SK-N-SH (cell line): ENCODE results near the gene LOXL4. TPM values are rescaled to one million over a fixed set of nuclear protein-coding genes. Genes with fewer than 3 reads are reported as not detected.

Source experiments
- CTCF ChIA-PET: fragments of 300-600, 350-600 bp; formaldehyde crosslinking; extraction: SDS; loops from one replicate; lab custom pipeline; 2021; lab: Yijun Ruan, JAX
- POLR2A ChIA-PET: fragments of 350-600 bp; sonication (Branson Sonifier 250); formaldehyde crosslinking; extraction: SDS; loops from one replicate; lab custom pipeline; 2020; ENCODE audit warnings: antibody characterized with exemption, inconsistent platforms; lab: Yijun Ruan, JAX
- DNase-seq: peaks from one replicate; pipeline ENCODE4 v3.0.0; 2012
- H2AFZ ChIP-seq: fragments of 200-600 bp; sonication (generic); 2 replicates; pipeline ENCODE4 v1.8.1; 2016; ENCODE audit warnings: antibody characterized with exemption, mild to moderate bottlenecking, low read depth
- H3F3A ChIP-seq: fragments of 200-600 bp; sonication (generic); replicated peaks from 2 replicates; pipeline ENCODE3; 2016; ENCODE audit warnings: antibody characterized with exemption, mild to moderate bottlenecking; ENCODE audit not compliant: insufficient read depth
- H3K27ac ChIP-seq, 2 experiments: fragments of 200-500 bp in 1 of 2; fragments of 200-600 bp in 1 of 2; sonication (Bioruptor generic) in 1 of 2; sonication (generic), shearing (Covaris generic) in 1 of 2; 2 replicates each; pipeline versions ENCODE4 v1.5.1 to v1.6.1; 2014 to 2016; ENCODE audit warnings: low read depth in 2 of 2, inconsistent platforms in 1 of 2, low read length in 1 of 2, mild to moderate bottlenecking in 1 of 2, mixed read lengths in 1 of 2
- H3K27me3 ChIP-seq: fragments of 200-600 bp; sonication (generic), shearing (Covaris generic); 2 replicates; pipeline ENCODE4 v1.6.1; 2016; ENCODE audit warnings: mixed run types; ENCODE audit not compliant: insufficient read depth
- H3K36me3 ChIP-seq, 2 experiments: fragments of 200-500 bp in 1 of 2; fragments of 200-600 bp in 1 of 2; sonication (Bioruptor generic) in 1 of 2; sonication (generic) in 1 of 2; replicated peaks in 1 of 2; 2 replicates each; pipeline versions ENCODE3 to v1.5.1; 2014 to 2016; ENCODE audit warnings: low read length in 1 of 2, mild to moderate bottlenecking in 1 of 2; ENCODE audit not compliant: insufficient read depth in 2 of 2, control insufficient read depth in 1 of 2
- H3K4me1 ChIP-seq, 2 experiments: fragments of 200-500 bp in 1 of 2; fragments of 200-600 bp in 1 of 2; sonication (Bioruptor generic) in 1 of 2; sonication (generic), shearing (Covaris generic) in 1 of 2; 2 replicates each; pipeline versions ENCODE4 v1.5.1 to v1.6.1; 2014 to 2016; ENCODE audit warnings: low read depth in 1 of 2, low read length in 1 of 2, mixed run types in 1 of 2; ENCODE audit not compliant: insufficient read depth in 2 of 2, control insufficient read depth in 1 of 2
- H3K4me2 ChIP-seq: fragments of 200-600 bp; sonication (generic), shearing (Covaris generic); 2 replicates; pipeline ENCODE4 v1.6.1; 2017; ENCODE audit warnings: mixed run types
- H3K4me3 ChIP-seq, 2 experiments: fragments of 200-500 bp in 1 of 2; fragments of 200-600 bp in 1 of 2; sonication (Bioruptor generic) in 1 of 2; sonication (generic), shearing (Covaris generic) in 1 of 2; 2 replicates each; pipeline versions ENCODE4 v1.5.1 to v1.8.1; 2014 to 2016; ENCODE audit warnings: low read depth in 2 of 2, inconsistent platforms in 1 of 2, low read length in 1 of 2, mild to moderate bottlenecking in 1 of 2, mixed read lengths in 1 of 2, moderate library complexity in 1 of 2
- H3K79me2 ChIP-seq: fragments of 200-600 bp; sonication (generic); 2 replicates; pipeline ENCODE4 v1.8.1; 2017; ENCODE audit warnings: mild to moderate bottlenecking; ENCODE audit not compliant: insufficient read depth
- H3K9ac ChIP-seq: fragments of 200-600 bp; sonication (generic); 2 replicates; pipeline ENCODE4 v1.6.1; 2017; ENCODE audit warnings: mixed run types
- H3K9me2 ChIP-seq: fragments of 200-600 bp; sonication (generic); 2 replicates; pipeline ENCODE4 v1.6.1; 2017; ENCODE audit warnings: mixed run types
- H3K9me3 ChIP-seq: fragments of 200-600 bp; sonication (generic); 2 replicates; pipeline ENCODE4 v1.6.1; 2017; ENCODE audit warnings: mixed run types, mild to moderate bottlenecking, moderate library complexity
- H4K20me1 ChIP-seq: fragments of 200-600 bp; sonication (generic); 2 replicates; pipeline ENCODE4 v1.6.1; 2017; ENCODE audit warnings: mild to moderate bottlenecking, mixed run types; ENCODE audit not compliant: insufficient read depth
- ELF1 ChIP-seq: IDR thresholded peaks from 2 replicates; pipeline ENCODE4 v1.4.0; 2012
- EP300 ChIP-seq, 2 experiments: IDR thresholded peaks; 2 replicates each; pipeline versions ENCODE4 v1.4.0 to v1.6.1; 2012; ENCODE audit warnings: borderline replicate concordance in 1 of 2, low read depth in 1 of 2, low read length in 1 of 2
- EZH2phosphoT487 ChIP-seq: fragments of 200-600 bp; sonication (generic); IDR thresholded peaks from 2 replicates; pipeline ENCODE4 v1.6.1; 2017; ENCODE audit warnings: low read depth, mixed run types, mild to moderate bottlenecking, antibody characterized with exemption, moderate library complexity, borderline replicate concordance
- FOSL2 ChIP-seq: IDR thresholded peaks from 2 replicates; pipeline ENCODE4 v1.4.0; 2012; ENCODE audit warnings: low read depth, mild to moderate bottlenecking, moderate library complexity, borderline replicate concordance
- FOXJ3 ChIP-seq: sonication (generic); formaldehyde crosslinking; IDR thresholded peaks from 2 replicates; pipeline ENCODE4 v1.5.1; 2020; ENCODE audit warnings: mild to moderate bottlenecking, missing genetic modification reagents
- FOXM1 ChIP-seq: IDR thresholded peaks from 2 replicates; pipeline ENCODE4 v1.4.0; 2012; ENCODE audit warnings: low read depth, mild to moderate bottlenecking
- GATA2 ChIP-seq: sonication (generic); formaldehyde crosslinking; IDR thresholded peaks from 2 replicates; pipeline ENCODE4 v1.5.0; 2020; ENCODE audit warnings: mild to moderate bottlenecking, missing genetic modification reagents
- NFIC ChIP-seq: IDR thresholded peaks from 2 replicates; pipeline ENCODE4 v1.4.0; 2012; ENCODE audit warnings: borderline replicate concordance
- NRF1 ChIP-seq: IDR thresholded peaks from 2 replicates; pipeline ENCODE4 v1.6.1; 2012; ENCODE audit warnings: low read depth, mild to moderate bottlenecking, low read length
- POLR2AphosphoS5 ChIP-seq: IDR thresholded peaks from 2 replicates; pipeline ENCODE4 v1.6.1; 2012; ENCODE audit warnings: low read depth, low read length
- RAD21 ChIP-seq: IDR thresholded peaks from 2 replicates; pipeline ENCODE4 v1.6.1; 2012; ENCODE audit warnings: mild to moderate bottlenecking, low read length
- RCOR1 ChIP-seq: fragments of 150-350 bp; IDR thresholded peaks from 2 replicates; pipeline ENCODE4 v1.6.1; 2017; ENCODE audit warnings: antibody characterized with exemption, low read length
- RFX5 ChIP-seq: IDR thresholded peaks from 2 replicates; pipeline ENCODE4 v1.6.1; 2012; ENCODE audit warnings: mild to moderate bottlenecking, improper control_type of control experiment, low read length
- TAF1 ChIP-seq: IDR thresholded peaks from 2 replicates; pipeline ENCODE4 v1.6.1; 2012; ENCODE audit warnings: low read depth, mild to moderate bottlenecking, low read length, moderate library complexity, borderline replicate concordance
- TCF12 ChIP-seq: IDR thresholded peaks from 2 replicates; pipeline ENCODE4 v1.4.0; 2012
- TEAD4 ChIP-seq: IDR thresholded peaks from 2 replicates; pipeline ENCODE4 v1.4.0; 2012; ENCODE audit warnings: mild to moderate bottlenecking, borderline replicate concordance; ENCODE audit not compliant: insufficient read depth
- WGBS: methylation state at CpG from one replicate; pipeline ENCODE4 v1.1.6; 2017; ENCODE audit warnings: low lambda C conversion rate; 5-methylcytosine and 5-hydroxymethylcytosine counted together
- polyA plus RNA-seq, 3 experiments: library from polyadenylated mRNA; depleted of rRNA; stranded (reverse); fragments of >200 nt; gene quantifications; 2 replicates each; pipeline ENCODE4 v1.2.3, GENCODE V29; 2012
- TF ChIP-seq, protein P1 (sequence below): IDR thresholded peaks from 2 replicates; pipeline ENCODE4; 2012
- TF ChIP-seq, protein P2 (sequence below): IDR thresholded peaks from 2 replicates; pipeline ENCODE4 v1.4.0; 2012; ENCODE audit warnings: low read depth, borderline replicate concordance
- TF ChIP-seq, protein P3 (sequence below): IDR thresholded peaks from 2 replicates; pipeline ENCODE4 v1.6.1; 2012; ENCODE audit warnings: mild to moderate bottlenecking, low read depth, low read length, moderate library complexity
- TF ChIP-seq, protein P4 (sequence below): fragments of 150-350 bp; IDR thresholded peaks from 2 replicates; pipeline ENCODE4 v1.6.1; 2016; ENCODE audit warnings: mild to moderate bottlenecking, low read depth, low read length

Gene LOXL4
- polyA plus RNA-seq, 1 of the 3 experiments (the other 2 are of a cell fraction): 1.7 TPM

DNA sequence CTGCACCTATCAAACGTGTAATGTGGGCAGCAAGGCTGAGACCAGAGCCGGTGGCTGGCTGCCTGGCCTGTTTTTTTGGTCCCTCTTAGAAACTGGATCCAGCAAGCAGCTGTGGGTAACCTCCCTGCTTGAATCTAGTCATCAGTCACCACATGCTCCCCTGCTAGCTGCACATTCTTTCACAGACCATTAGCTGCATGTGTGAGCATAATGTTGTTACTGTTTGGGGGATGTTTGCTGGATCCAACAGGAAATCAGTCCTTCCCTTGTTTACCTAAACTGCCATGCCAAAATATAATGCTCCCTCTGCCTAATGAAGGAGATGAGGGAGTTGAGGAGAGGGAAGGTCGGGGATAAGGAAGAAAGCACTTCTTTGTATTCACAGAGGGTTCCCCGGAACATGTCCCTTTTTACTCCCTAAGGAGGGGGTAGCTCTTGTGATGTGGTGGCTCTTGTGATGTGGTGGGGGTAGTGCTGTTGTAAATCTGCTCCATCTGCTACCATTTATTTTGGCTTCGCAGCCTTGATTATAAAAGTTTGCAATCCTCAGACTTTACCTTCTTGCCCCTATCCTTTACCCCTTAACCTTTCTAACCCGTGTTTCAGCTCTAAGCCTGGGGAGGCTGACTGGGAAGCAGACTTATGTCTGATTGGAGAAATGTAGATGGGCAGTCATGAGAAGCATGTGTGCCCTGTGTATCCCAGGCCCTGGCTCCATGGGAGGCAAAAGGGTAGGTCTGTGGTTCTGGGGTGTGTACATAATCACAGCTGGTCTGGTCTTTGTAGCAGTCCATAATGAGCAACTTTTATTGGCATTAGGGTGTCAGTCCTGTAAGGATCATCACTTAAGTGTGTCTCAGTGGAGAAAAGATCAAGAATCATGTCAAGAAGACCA lies 20.8 kb downstream of the LOXL4 start (continued):
- no peak for TF ChIP-seq EP300 (IDR thresholded peaks at IDR 0.05; ENCODE audit: borderline replicate concordance in 1 of 2, low read depth in 1 of 2, low read length in 1 of 2)

DNA sequence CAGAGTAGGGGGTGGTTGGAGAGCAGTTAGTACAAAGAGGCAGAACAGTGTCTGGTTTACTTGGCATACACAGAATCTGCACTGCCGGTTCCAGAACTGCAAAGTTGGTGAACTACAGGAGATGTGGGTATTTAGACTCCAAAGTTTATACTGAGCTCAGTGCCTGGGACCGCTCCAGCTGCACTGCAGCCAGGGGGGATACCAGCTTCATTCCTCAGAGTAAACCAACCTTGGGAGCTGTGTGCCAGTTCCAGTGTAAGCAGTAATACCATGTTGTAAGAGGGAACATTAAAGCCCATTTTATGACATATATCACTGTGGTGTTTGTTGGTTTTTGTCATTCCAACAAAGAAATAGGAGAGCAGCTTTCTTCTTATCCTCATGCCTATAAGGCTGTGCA lies 23.4 kb downstream of the LOXL4 start:
- peaks cover 30 to 66% of the 10 kb centered on the region in 2 experiments for H3K36me3 ChIP-seq
- H4K20me1 ChIP-seq: no peaks in the 10 kb centered on the region
- no peak overlapping the region for H3K27ac ChIP-seq
- H3K79me2 ChIP-seq: no peaks in the 10 kb centered on the region
- no peak for TF ChIP-seq TEAD4
- TF ChIP-seq, protein P1, sequence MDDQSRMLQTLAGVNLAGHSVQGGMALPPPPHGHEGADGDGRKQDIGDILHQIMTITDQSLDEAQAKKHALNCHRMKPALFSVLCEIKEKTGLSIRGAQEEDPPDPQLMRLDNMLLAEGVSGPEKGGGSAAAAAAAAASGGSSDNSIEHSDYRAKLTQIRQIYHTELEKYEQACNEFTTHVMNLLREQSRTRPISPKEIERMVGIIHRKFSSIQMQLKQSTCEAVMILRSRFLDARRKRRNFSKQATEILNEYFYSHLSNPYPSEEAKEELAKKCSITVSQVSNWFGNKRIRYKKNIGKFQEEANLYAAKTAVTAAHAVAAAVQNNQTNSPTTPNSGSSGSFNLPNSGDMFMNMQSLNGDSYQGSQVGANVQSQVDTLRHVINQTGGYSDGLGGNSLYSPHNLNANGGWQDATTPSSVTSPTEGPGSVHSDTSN: no peak
- no peak for TF ChIP-seq RAD21
- no peak for TF ChIP-seq NRF1
- no peak for TF ChIP-seq POLR2AphosphoS5
- TF ChIP-seq FOXM1: no peak
- no peak for TF ChIP-seq RCOR1
- TF ChIP-seq TCF12: no peak
- no peak for TF ChIP-seq RFX5
- TF ChIP-seq ELF1: no peak
- TF ChIP-seq, protein P2, sequence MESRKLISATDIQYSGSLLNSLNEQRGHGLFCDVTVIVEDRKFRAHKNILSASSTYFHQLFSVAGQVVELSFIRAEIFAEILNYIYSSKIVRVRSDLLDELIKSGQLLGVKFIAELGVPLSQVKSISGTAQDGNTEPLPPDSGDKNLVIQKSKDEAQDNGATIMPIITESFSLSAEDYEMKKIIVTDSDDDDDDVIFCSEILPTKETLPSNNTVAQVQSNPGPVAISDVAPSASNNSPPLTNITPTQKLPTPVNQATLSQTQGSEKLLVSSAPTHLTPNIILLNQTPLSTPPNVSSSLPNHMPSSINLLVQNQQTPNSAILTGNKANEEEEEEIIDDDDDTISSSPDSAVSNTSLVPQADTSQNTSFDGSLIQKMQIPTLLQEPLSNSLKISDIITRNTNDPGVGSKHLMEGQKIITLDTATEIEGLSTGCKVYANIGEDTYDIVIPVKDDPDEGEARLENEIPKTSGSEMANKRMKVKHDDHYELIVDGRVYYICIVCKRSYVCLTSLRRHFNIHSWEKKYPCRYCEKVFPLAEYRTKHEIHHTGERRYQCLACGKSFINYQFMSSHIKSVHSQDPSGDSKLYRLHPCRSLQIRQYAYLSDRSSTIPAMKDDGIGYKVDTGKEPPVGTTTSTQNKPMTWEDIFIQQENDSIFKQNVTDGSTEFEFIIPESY: no peak
- no peak for TF ChIP-seq GATA2 (CRISPR knock-in tag)
- no peak for TF ChIP-seq FOXJ3 (CRISPR knock-in tag)
- TF ChIP-seq, protein P3, sequence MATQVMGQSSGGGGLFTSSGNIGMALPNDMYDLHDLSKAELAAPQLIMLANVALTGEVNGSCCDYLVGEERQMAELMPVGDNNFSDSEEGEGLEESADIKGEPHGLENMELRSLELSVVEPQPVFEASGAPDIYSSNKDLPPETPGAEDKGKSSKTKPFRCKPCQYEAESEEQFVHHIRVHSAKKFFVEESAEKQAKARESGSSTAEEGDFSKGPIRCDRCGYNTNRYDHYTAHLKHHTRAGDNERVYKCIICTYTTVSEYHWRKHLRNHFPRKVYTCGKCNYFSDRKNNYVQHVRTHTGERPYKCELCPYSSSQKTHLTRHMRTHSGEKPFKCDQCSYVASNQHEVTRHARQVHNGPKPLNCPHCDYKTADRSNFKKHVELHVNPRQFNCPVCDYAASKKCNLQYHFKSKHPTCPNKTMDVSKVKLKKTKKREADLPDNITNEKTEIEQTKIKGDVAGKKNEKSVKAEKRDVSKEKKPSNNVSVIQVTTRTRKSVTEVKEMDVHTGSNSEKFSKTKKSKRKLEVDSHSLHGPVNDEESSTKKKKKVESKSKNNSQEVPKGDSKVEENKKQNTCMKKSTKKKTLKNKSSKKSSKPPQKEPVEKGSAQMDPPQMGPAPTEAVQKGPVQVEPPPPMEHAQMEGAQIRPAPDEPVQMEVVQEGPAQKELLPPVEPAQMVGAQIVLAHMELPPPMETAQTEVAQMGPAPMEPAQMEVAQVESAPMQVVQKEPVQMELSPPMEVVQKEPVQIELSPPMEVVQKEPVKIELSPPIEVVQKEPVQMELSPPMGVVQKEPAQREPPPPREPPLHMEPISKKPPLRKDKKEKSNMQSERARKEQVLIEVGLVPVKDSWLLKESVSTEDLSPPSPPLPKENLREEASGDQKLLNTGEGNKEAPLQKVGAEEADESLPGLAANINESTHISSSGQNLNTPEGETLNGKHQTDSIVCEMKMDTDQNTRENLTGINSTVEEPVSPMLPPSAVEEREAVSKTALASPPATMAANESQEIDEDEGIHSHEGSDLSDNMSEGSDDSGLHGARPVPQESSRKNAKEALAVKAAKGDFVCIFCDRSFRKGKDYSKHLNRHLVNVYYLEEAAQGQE: no peak
- TF ChIP-seq, protein P4, sequence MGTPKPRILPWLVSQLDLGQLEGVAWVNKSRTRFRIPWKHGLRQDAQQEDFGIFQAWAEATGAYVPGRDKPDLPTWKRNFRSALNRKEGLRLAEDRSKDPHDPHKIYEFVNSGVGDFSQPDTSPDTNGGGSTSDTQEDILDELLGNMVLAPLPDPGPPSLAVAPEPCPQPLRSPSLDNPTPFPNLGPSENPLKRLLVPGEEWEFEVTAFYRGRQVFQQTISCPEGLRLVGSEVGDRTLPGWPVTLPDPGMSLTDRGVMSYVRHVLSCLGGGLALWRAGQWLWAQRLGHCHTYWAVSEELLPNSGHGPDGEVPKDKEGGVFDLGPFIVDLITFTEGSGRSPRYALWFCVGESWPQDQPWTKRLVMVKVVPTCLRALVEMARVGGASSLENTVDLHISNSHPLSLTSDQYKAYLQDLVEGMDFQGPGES: no peak
- TF ChIP-seq EZH2phosphoT487: no peak
- no peak for TF ChIP-seq TAF1
- TF ChIP-seq FOSL2: no peak
- TF ChIP-seq NFIC: no peak
- no CpG with 5 or more reads among the region's 2 CpGs for WGBS
- H3K4me2 ChIP-seq: no peak overlapping the region
- no peaks in the 10 kb centered on the region for H3K9me2 ChIP-seq
- DNase-seq: no peak
- H3K9me3 ChIP-seq: no peaks in the 10 kb centered on the region
- H3K4me1 ChIP-seq: no peaks in the 10 kb centered on the region
- H3K27me3 ChIP-seq: no peaks in the 10 kb centered on the region
- CTCF ChIA-PET: interaction anchor here (0.6 to 7.9 kb wide), 4 partner anchors 9 to 65 kb away, joined by 3 to 95 read pairs (median 4); no protein-coding TSS in a partner anchor
- POLR2A ChIA-PET: no interaction called here
- H2AFZ ChIP-seq: no peak overlapping the region
- peaks cover 4% of the 10 kb centered on the region for H3F3A ChIP-seq
- H3K4me3 ChIP-seq: no peak overlapping the region
- no peak overlapping the region for H3K9ac ChIP-seq
